A549 (cell line): ENCODE data around the gene CNTN5. TPM values are rescaled to one million over a fixed set of nuclear protein-coding genes. Genes with fewer than 3 reads are reported as not detected.

Source experiments
- ATAC-seq, 2 experiments: fragments of 200-7000 bp in 1 of 2; fragments of >200 bp in 1 of 2; cut with Nextera tagmentation in 1 of 2; cut with Tn5 transposase in 1 of 2; 3 replicates each; pipeline versions ENCODE4 v1.8.0 to v1.9.1; 2018 to 2020; ENCODE audit warnings: mild to moderate bottlenecking in 1 of 2, moderate library complexity in 1 of 2
- CTCF ChIA-PET: fragments of 300-600 bp; sonication (Branson Sonifier 250); formaldehyde crosslinking; extraction: SDS; loops from one replicate; lab custom pipeline; 2021; ENCODE audit warnings: antibody characterized with exemption, inconsistent platforms; lab: Yijun Ruan, JAX
- POLR2A ChIA-PET: fragments of 350-600 bp; formaldehyde crosslinking; extraction: SDS; loops from one replicate; lab custom pipeline; 2021; ENCODE audit warnings: antibody characterized with exemption, inconsistent platforms; lab: Yijun Ruan, JAX
- DNase-seq, 2 experiments: peaks; one replicate each; pipeline versions ENCODE4 v3.0.0 to v3.0.0-alpha.2; 2011 to 2016; ENCODE audit warnings: low read depth in 1 of 2, low spot score in 1 of 2
- FAIRE-seq: peaks from 2 replicates; lab custom pipeline; 2011; peaks lifted over from hg19 to GRCh38; lab: Jason Lieb, UNC
- H3K27ac ChIP-seq, 2 experiments: fragments of >200 bp; sonication (Bioruptor Twin); formaldehyde crosslinking; 3 replicates each; pipeline ENCODE4 v1.5.1; 2016 to 2017
- H3K4me1 ChIP-seq: fragments of >200 bp; sonication (Bioruptor Twin); formaldehyde crosslinking; 3 replicates; pipeline ENCODE4 v1.6.1; 2016
- H3K4me2 ChIP-seq: fragments of >200 bp; sonication (Bioruptor Twin); formaldehyde crosslinking; 3 replicates; pipeline ENCODE4 v1.6.1; 2016
- H3K4me3 ChIP-seq: fragments of >200 bp; sonication (Bioruptor Twin); formaldehyde crosslinking; 3 replicates; pipeline ENCODE4 v1.5.1; 2016
- H3K9me3 ChIP-seq: fragments of >200 bp; sonication (Bioruptor Twin); formaldehyde crosslinking; 3 replicates; pipeline ENCODE4 v1.6.1; 2016
- CBX2 ChIP-seq: fragments of 200-600 bp; sonication (generic); IDR thresholded peaks from 2 replicates; pipeline ENCODE4 v1.6.1; 2016; ENCODE audit warnings: low read depth, mild to moderate bottlenecking, borderline replicate concordance
- CTCF ChIP-seq: fragments of >200 bp; sonication (Bioruptor Twin); formaldehyde crosslinking; IDR thresholded peaks from 3 replicates; pipeline ENCODE4 v1.5.1; 2016
- EHF ChIP-seq: fragments of 250-450 bp; sonication (Bioruptor Pico); IDR thresholded peaks from 2 replicates; pipeline ENCODE4 v1.5.0; 2020; ENCODE audit warnings: mild to moderate bottlenecking
- FOSL2 ChIP-seq, 2 experiments: fragments of 450-650 bp in 1 of 2; fragments of >200 bp in 1 of 2; sonication (Bioruptor Twin) in 1 of 2; formaldehyde crosslinking; IDR thresholded peaks; 2 replicates each; pipeline versions ENCODE4 v1.5.0 to v1.6.1; 2016 to 2020; ENCODE audit warnings: mild to moderate bottlenecking in 1 of 2, moderate library complexity in 1 of 2
- HES2 ChIP-seq: fragments of >200 bp; sonication (Bioruptor Twin); formaldehyde crosslinking; IDR thresholded peaks from 2 replicates; pipeline ENCODE4 v1.6.1; 2016
- HEYL ChIP-seq: fragments of 250-450 bp; sonication (Bioruptor Pico); IDR thresholded peaks from 2 replicates; pipeline ENCODE4 v1.8.0; 2021; ENCODE audit warnings: mild to moderate bottlenecking, moderate library complexity
- KDM5A ChIP-seq: fragments of 200-600 bp; sonication (generic); IDR thresholded peaks from 2 replicates; pipeline ENCODE4 v1.6.1; 2016; ENCODE audit warnings: antibody characterized with exemption, mild to moderate bottlenecking
- PHF8 ChIP-seq: fragments of 200-600 bp; sonication (generic); IDR thresholded peaks from 2 replicates; pipeline ENCODE4 v1.6.1; 2016; ENCODE audit warnings: low read depth, mild to moderate bottlenecking, antibody characterized with exemption, moderate library complexity, borderline replicate concordance
- RAD21 ChIP-seq, 2 experiments: fragments of >200 bp in 1 of 2; sonication (Bioruptor Twin) in 1 of 2; formaldehyde crosslinking in 1 of 2; IDR thresholded peaks in 1 of 2; conservative IDR thresholded peaks in 1 of 2; 2 replicates in 1 of 2; 3 replicates in 1 of 2; pipeline ENCODE4 v1.6.1; 2012 to 2018; ENCODE audit warnings: inconsistent platforms in 1 of 2
- RARB ChIP-seq: fragments of 250-450 bp; sonication (Bioruptor Pico); IDR thresholded peaks from 2 replicates; pipeline ENCODE4 v1.8.0; 2021; ENCODE audit warnings: mild to moderate bottlenecking, moderate library complexity
- RCOR1 ChIP-seq: fragments of 150-350 bp; IDR thresholded peaks from 2 replicates; pipeline ENCODE4 v1.6.1; 2014; ENCODE audit warnings: antibody characterized with exemption, low read length, low read depth
- SREBF2 ChIP-seq: fragments of 450-650 bp; IDR thresholded peaks from 2 replicates; pipeline ENCODE4 v1.6.1; 2014; ENCODE audit warnings: mild to moderate bottlenecking, moderate library complexity
- TFCP2L1 ChIP-seq: fragments of 250-450 bp; sonication (Bioruptor Pico); IDR thresholded peaks from 2 replicates; pipeline ENCODE4 v1.5.0; 2021; ENCODE audit warnings: mild to moderate bottlenecking
- ZC3H11A ChIP-seq: fragments of 450-650 bp; IDR thresholded peaks from 2 replicates; pipeline ENCODE4 v1.6.1; 2014; ENCODE audit warnings: antibody characterized with exemption, mild to moderate bottlenecking
- ZNF302 ChIP-seq: fragments of 250-450 bp; sonication (Bioruptor Pico); IDR thresholded peaks from 2 replicates; pipeline ENCODE4 v1.9.0; 2021; ENCODE audit warnings: inconsistent platforms, mild to moderate bottlenecking, moderate library complexity
- whole genome bisulfite sequencing: methylation state at CpG from one replicate; pipeline ENCODE4 v1.1.6; 2017; ENCODE audit errors: missing lambda C conversion rate; 5-methylcytosine and 5-hydroxymethylcytosine counted together
- polyA plus RNA-seq, 4 experiments: library from polyadenylated mRNA; depleted of rRNA in 3 of 4; stranded (reverse); fragments of >200 nt; fragmentation: RNase III in 1 of 4; extraction: RNeasy Plus Mini Kit Qiagen cat#74134 plus additional on column Dnase treatment in 1 of 4; gene quantifications; 2 replicates in 3 of 4; 3 replicates in 1 of 4; pipeline ENCODE4 v1.2.3, GENCODE V29; 2011 to 2017
- TF ChIP-seq, protein P1 (sequence below): IDR thresholded peaks from 2 replicates; pipeline ENCODE4 v1.6.1; 2012
- TF ChIP-seq, protein P2 (sequence below): IDR thresholded peaks from 2 replicates; pipeline ENCODE4 v1.6.1; 2012; ENCODE audit warnings: low read depth, borderline replicate concordance
- TF ChIP-seq, protein P3 (sequence below): fragments of 250-450 bp; sonication (Bioruptor Pico); IDR thresholded peaks from 2 replicates; pipeline ENCODE4 v1.5.0; 2020; ENCODE audit warnings: low read depth, mild to moderate bottlenecking, moderate library complexity

CNTN5 gene
- polyA plus RNA-seq, 2 of the 4 experiments (the other 2 are of a cell fraction), result 0.08 TPM; not detected in 1

- WGBS, result 86% methylated on average over 1 of the region's 1 CpG
- ChIA-PET POLR2A (no interaction called here), CTCF (no interaction called here)
- Histone ChIP-seq H3K27ac (no peak overlapping the region), H3K4me1 (no peaks in the 10 kb centered on the region), H3K4me2 (no peak overlapping the region), H3K9me3 (no peaks in the 10 kb centered on the region), H3K4me3 (no peak overlapping the region)
- TF ChIP-seq HES2 (no peak), ZC3H11A (peak; percentile 77)
- FAIRE-seq (no peak), ATAC-seq (no peak), DNase-seq (no peak)
Observed at GRCh38 chr11:99063331-99063730, 42.6 kb downstream of the CNTN5 start.

- Histone ChIP-seq H3K4me3 (no peak overlapping the region), H3K4me2 (no peak overlapping the region), H3K27ac (no peak overlapping the region), H3K4me1 (no peaks in the 10 kb centered on the region), H3K9me3 (no peaks in the 10 kb centered on the region)
- DNase-seq, result no peak
- no peak for ATAC-seq
- TF ChIP-seq CTCF (no peak), SREBF2 (no peak)
- ChIA-PET POLR2A (no interaction called here), CTCF (no interaction called here)
- FAIRE-seq, result no peak
Observed at GRCh38 chr11:99065121-99065520, 44.4 kb downstream of the CNTN5 start.

GRCh38 chr11:99066618-99067317 is 46.0 kb downstream of the CNTN5 start:
- POLR2A ChIA-PET, result no interaction called here
- TF ChIP-seq RAD21 (conservative IDR thresholded peaks at IDR 0.05 in 1 of 2, IDR thresholded peaks at IDR 0.05 in 1 of 2) (no peak), HEYL (CRISPR knock-in tag) (no peak), RCOR1 (no peak), RARB (no peak), CBX2 (no peak), ZNF302 (no peak), FOSL2 (IDR thresholded peaks at IDR 0.05) (no peak), FOSL2 (CRISPR knock-in tag; IDR thresholded peaks at IDR 0.05) (no peak), EHF (CRISPR knock-in tag) (no peak), SREBF2 (no peak), KDM5A (no peak)
- TF ChIP-seq, protein P1, sequence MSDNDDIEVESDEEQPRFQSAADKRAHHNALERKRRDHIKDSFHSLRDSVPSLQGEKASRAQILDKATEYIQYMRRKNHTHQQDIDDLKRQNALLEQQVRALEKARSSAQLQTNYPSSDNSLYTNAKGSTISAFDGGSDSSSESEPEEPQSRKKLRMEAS, result no peak
- TF ChIP-seq, protein P2, sequence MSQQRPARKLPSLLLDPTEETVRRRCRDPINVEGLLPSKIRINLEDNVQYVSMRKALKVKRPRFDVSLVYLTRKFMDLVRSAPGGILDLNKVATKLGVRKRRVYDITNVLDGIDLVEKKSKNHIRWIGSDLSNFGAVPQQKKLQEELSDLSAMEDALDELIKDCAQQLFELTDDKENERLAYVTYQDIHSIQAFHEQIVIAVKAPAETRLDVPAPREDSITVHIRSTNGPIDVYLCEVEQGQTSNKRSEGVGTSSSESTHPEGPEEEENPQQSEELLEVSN, result no peak
- CTCF ChIA-PET, result no interaction called here
- no peak for FAIRE-seq
- H3K9me3 ChIP-seq, result no peaks in the 10 kb centered on the region
- H3K27ac ChIP-seq, result no peak overlapping the region
- no peak overlapping the region for H3K4me3 ChIP-seq
- no peaks in the 10 kb centered on the region for H3K4me1 ChIP-seq
- no peak for DNase-seq
- WGBS, result 63% methylated on average over 2 of the region's 2 CpGs
- no peak overlapping the region for H3K4me2 ChIP-seq
- ATAC-seq, result no peak

GRCh38 chr11:99068832-99069231 is 48.1 kb downstream of the CNTN5 start:
- 39% methylated on average over 2 of the region's 2 CpGs for WGBS
- POLR2A ChIA-PET, result no interaction called here
- no peaks in the 10 kb centered on the region for H3K9me3 ChIP-seq

More at GRCh38 chr11:99068832-99069231, 48.1 kb downstream of the CNTN5 start:
- Histone ChIP-seq H3K4me2 (no peak overlapping the region), H3K4me1 (no peaks in the 10 kb centered on the region), H3K27ac (no peak overlapping the region), H3K4me3 (no peak overlapping the region)
- CTCF ChIA-PET, result no interaction called here
- ATAC-seq, result no peak
- TF ChIP-seq, protein P3, sequence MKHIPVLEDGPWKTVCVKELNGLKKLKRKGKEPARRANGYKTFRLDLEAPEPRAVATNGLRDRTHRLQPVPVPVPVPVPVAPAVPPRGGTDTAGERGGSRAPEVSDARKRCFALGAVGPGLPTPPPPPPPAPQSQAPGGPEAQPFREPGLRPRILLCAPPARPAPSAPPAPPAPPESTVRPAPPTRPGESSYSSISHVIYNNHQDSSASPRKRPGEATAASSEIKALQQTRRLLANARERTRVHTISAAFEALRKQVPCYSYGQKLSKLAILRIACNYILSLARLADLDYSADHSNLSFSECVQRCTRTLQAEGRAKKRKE, result no peak
- TF ChIP-seq TFCP2L1 (CRISPR knock-in tag), result no peak
- no peak for TF ChIP-seq PHF8
- no peak for TF ChIP-seq FOSL2 (IDR thresholded peaks at IDR 0.05)
- peak; percentile 48 for TF ChIP-seq FOSL2 (CRISPR knock-in tag; IDR thresholded peaks at IDR 0.05)
- no peak for FAIRE-seq
- no peak for DNase-seq
